HEK293 (cell line): Measurements from ENCODE around the gene MRM1.

Experiments
- CTCF ChIP-seq: fragments of 450-650 bp; formaldehyde crosslinking; IDR thresholded peaks from 2 replicates; pipeline ENCODE4 v1.5.1; 2016; ENCODE audit warnings: missing biosample characterization, missing genetic modification characterization
- ELK4 ChIP-seq: IDR thresholded peaks from 2 replicates; pipeline ENCODE4 v1.6.1; 2011; ENCODE audit warnings: mild to moderate bottlenecking, low read depth, low read length, borderline replicate concordance
- KLF1 ChIP-seq: fragments of 450-650 bp; formaldehyde crosslinking; IDR thresholded peaks from 2 replicates; pipeline ENCODE4 v1.5.1; 2016; ENCODE audit warnings: missing biosample characterization, missing genetic modification characterization
- KLF10 ChIP-seq: fragments of 450-650 bp; IDR thresholded peaks from 2 replicates; pipeline ENCODE4 v1.5.1; 2018; ENCODE audit warnings: missing biosample characterization, mild to moderate bottlenecking, missing genetic modification characterization
- TCF7L2 ChIP-seq: IDR thresholded peaks from 2 replicates; pipeline ENCODE4 v1.6.1; 2011; ENCODE audit warnings: low read depth, mild to moderate bottlenecking, inconsistent platforms, low read length, moderate library complexity, borderline replicate concordance
- ZBTB7A ChIP-seq: fragments of 450-650 bp; formaldehyde crosslinking; IDR thresholded peaks from 2 replicates; pipeline ENCODE4 v1.5.1; 2016; ENCODE audit warnings: low read depth, missing biosample characterization, missing genetic modification characterization
- ZFHX2 ChIP-seq: fragments of 450-650 bp; formaldehyde crosslinking; conservative IDR thresholded peaks from 2 replicates; pipeline ENCODE4 v1.5.1; 2016; ENCODE audit warnings: missing biosample characterization, missing genetic modification characterization
- ZFP41 ChIP-seq: fragments of 450-650 bp; formaldehyde crosslinking; IDR thresholded peaks from 2 replicates; pipeline ENCODE4 v1.5.1; 2016; ENCODE audit warnings: missing biosample characterization, missing genetic modification characterization, borderline replicate concordance
- ZNF629 ChIP-seq: fragments of 450-650 bp; formaldehyde crosslinking; IDR thresholded peaks from 2 replicates; pipeline ENCODE4 v1.5.1; 2017; ENCODE audit warnings: missing biosample characterization, missing genetic modification characterization

- TF ChIP-seq ZBTB7A (tag by site-specific recombination) (no peak), KLF10 (tag by site-specific recombination) (no peak), CTCF (tag by site-specific recombination) (no peak), TCF7L2 (no peak), KLF1 (tag by site-specific recombination) (no peak), ZNF629 (tag by site-specific recombination) (no peak), ZFHX2 (tag by site-specific recombination) (no peak), ZFP41 (tag by site-specific recombination) (no peak), ELK4 (no peak)
Observed at GRCh38 chr17:36628576-36628975, 27.2 kb downstream of the MRM1 start.
